ENCODE data around the gene TSPAN4.

Gene TSPAN4

GRCh38 chr11:845872-846495, 3.3 kb downstream of the TSPAN4 start:
- DNase-seq, result no peak
- no peaks in the 10 kb centered on the region for H3K9me3 ChIP-seq (ENCODE audit: severe bottlenecking)
- no peaks in the 10 kb centered on the region for H3K27me3 ChIP-seq (ENCODE audit: insufficient read depth, low read depth, severe bottlenecking)
- H3K4me3 ChIP-seq (ENCODE audit: low read depth, low read length), result no peak overlapping the region
- H3K27ac ChIP-seq, result no peak overlapping the region
- TF ChIP-seq, protein P1, sequence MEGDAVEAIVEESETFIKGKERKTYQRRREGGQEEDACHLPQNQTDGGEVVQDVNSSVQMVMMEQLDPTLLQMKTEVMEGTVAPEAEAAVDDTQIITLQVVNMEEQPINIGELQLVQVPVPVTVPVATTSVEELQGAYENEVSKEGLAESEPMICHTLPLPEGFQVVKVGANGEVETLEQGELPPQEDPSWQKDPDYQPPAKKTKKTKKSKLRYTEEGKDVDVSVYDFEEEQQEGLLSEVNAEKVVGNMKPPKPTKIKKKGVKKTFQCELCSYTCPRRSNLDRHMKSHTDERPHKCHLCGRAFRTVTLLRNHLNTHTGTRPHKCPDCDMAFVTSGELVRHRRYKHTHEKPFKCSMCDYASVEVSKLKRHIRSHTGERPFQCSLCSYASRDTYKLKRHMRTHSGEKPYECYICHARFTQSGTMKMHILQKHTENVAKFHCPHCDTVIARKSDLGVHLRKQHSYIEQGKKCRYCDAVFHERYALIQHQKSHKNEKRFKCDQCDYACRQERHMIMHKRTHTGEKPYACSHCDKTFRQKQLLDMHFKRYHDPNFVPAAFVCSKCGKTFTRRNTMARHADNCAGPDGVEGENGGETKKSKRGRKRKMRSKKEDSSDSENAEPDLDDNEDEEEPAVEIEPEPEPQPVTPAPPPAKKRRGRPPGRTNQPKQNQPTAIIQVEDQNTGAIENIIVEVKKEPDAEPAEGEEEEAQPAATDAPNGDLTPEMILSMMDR (IDR thresholded peaks at IDR 0.05; ENCODE audit: low read depth, low read length), result no peak
- H3K36me3 ChIP-seq, result peaks cover 12% of the 10 kb centered on the region

- no peak for DNase-seq
- TF ChIP-seq, protein P1 (IDR thresholded peaks at IDR 0.05; ENCODE audit: low read depth, low read length), result no peak
Measured at GRCh38 chr11:846496-847098, 3.9 kb downstream of the TSPAN4 start.

DNA sequence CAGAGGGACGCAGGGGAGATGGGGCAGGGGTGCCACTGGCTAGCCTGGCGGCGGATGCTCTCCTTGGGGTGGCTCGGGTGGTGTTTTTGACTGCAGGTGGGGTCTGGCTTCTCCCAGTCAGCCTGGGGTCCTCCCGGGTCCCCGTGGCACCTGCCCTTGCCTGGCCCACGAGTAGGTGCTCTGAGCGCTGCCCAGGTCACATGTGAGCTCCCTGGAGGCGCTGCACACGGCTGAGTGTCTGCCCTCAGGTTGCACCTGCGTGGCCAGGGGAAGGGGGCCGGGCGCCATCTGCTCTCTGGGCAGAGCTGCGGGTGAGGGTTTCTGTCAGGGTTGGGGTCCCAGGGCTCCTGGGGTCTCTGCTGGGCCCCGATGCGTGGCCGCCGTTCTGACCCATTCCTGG, 5.2 kb downstream of the TSPAN4 start:
- H3K9me3 ChIP-seq (ENCODE audit: severe bottlenecking), result no peaks in the 10 kb centered on the region
- no peak overlapping the region for H3K4me3 ChIP-seq (ENCODE audit: low read depth, low read length)
- no peaks in the 10 kb centered on the region for H3K36me3 ChIP-seq
- DNase-seq, result no peak
- H3K27me3 ChIP-seq (ENCODE audit: insufficient read depth, low read depth, severe bottlenecking), result no peaks in the 10 kb centered on the region
- TF ChIP-seq, protein P1 (IDR thresholded peaks at IDR 0.05; ENCODE audit: low read depth, low read length), result no peak
- H3K27ac ChIP-seq, result no peak overlapping the region

More at GRCh38 chr11:846496-847098, 3.9 kb downstream of the TSPAN4 start:
- Histone ChIP-seq H3K27ac (no peak overlapping the region), H3K27me3 (ENCODE audit: insufficient read depth, low read depth, severe bottlenecking) (no peaks in the 10 kb centered on the region), H3K36me3 (peaks cover 6% of the 10 kb centered on the region), H3K9me3 (ENCODE audit: severe bottlenecking) (no peaks in the 10 kb centered on the region), H3K4me3 (ENCODE audit: low read depth, low read length) (no peak overlapping the region)

GRCh38 chr11:848380-848931, 5.8 kb downstream of the TSPAN4 start:
- no peaks in the 10 kb centered on the region for H3K27me3 ChIP-seq (ENCODE audit: insufficient read depth, low read depth, severe bottlenecking)
- TF ChIP-seq, protein P1 (IDR thresholded peaks at IDR 0.05; ENCODE audit: low read depth, low read length), result peak; percentile 93
- DNase-seq, result peak; percentile 65
- no peak overlapping the region for H3K27ac ChIP-seq
- H3K36me3 ChIP-seq, result no peaks in the 10 kb centered on the region
- H3K9me3 ChIP-seq (ENCODE audit: severe bottlenecking), result no peaks in the 10 kb centered on the region
- H3K4me3 ChIP-seq (ENCODE audit: low read depth, low read length), result no peak overlapping the region

DNA sequence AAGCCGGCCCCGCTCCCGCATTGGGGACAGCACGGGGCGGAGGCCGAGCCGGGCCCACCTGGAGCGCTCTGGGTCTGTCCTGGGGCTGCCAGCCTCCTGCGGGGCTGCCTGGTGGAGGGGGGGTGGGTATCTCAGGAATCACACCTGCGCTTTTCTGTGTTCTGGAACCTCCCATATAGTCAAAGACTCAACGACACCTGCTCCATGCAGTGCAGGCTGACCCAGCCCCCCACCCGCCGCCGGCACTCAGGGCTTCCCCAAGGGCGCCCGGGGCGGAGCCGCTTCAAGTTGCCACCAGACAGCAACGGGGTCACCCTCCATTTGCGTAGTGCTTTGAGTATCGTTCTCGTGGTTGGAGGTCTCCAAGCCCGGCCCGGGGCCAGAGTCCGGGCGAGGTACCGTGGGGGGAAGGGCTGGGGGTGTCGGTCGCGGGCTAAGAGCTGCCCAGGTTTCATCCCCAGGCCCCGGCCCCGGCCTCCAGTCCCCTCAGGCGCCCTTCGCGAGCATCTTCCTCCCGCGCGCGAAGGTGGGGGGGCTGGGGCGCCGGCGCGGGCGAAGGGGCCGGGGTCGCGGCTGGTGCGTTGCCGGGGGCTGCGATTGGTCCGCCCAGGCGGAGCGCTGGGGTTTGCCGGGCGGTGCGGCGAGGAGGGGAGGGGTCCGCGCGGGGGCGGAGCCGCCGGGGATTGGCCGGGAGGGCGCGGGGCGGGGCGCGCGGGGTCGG, 6.6 kb downstream of the TSPAN4 start:
- Histone ChIP-seq H3K4me3 (ENCODE audit: low read depth, low read length) (peak overlapping the region; percentile 52), H3K9me3 (ENCODE audit: severe bottlenecking) (no peaks in the 10 kb centered on the region)
- peak; percentile 63 for DNase-seq

More for the DNA sequence above, 6.6 kb downstream of the TSPAN4 start:
- H3K27ac ChIP-seq, result peak overlapping the region; percentile 7; the same call in 1 of the 2 replicates
- no peaks in the 10 kb centered on the region for H3K27me3 ChIP-seq (ENCODE audit: insufficient read depth, low read depth, severe bottlenecking)
- TF ChIP-seq, protein P1 (IDR thresholded peaks at IDR 0.05; ENCODE audit: low read depth, low read length), result no peak
- no peaks in the 10 kb centered on the region for H3K36me3 ChIP-seq

Measured in WERI-Rb-1 (cell line).